ENCODE measurements around the gene RAB36.

DNA sequence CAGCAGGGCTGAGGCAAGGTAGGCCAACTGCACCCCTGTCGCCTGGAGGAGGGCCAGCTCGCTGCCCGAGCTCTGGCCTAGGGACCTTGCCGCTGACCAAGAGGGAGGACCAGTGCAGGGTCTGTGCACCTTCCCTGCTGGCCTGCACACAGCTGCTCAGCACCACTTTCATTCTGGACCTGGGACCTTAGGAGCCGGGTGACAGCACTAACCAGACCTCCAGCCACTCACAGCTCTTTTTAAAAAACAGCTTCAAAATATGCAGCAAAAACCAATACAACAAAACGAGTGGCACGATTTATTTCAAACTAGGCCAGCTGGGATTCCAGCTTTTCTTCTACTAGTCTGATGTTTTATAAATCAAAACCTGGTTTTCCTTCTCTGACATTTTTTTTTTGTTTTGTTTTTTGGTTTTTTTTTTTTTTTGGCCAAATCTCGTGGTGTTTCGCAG is 21.4 kb upstream of the RAB36 start:
- TF ChIP-seq CTCF (IDR thresholded peaks at IDR 0.05) (no peak), POLR2A (IDR thresholded peaks at IDR 0.05) (no peak)
